ENCODE results near the gene WDFY3.

Gene WDFY3, protein sequence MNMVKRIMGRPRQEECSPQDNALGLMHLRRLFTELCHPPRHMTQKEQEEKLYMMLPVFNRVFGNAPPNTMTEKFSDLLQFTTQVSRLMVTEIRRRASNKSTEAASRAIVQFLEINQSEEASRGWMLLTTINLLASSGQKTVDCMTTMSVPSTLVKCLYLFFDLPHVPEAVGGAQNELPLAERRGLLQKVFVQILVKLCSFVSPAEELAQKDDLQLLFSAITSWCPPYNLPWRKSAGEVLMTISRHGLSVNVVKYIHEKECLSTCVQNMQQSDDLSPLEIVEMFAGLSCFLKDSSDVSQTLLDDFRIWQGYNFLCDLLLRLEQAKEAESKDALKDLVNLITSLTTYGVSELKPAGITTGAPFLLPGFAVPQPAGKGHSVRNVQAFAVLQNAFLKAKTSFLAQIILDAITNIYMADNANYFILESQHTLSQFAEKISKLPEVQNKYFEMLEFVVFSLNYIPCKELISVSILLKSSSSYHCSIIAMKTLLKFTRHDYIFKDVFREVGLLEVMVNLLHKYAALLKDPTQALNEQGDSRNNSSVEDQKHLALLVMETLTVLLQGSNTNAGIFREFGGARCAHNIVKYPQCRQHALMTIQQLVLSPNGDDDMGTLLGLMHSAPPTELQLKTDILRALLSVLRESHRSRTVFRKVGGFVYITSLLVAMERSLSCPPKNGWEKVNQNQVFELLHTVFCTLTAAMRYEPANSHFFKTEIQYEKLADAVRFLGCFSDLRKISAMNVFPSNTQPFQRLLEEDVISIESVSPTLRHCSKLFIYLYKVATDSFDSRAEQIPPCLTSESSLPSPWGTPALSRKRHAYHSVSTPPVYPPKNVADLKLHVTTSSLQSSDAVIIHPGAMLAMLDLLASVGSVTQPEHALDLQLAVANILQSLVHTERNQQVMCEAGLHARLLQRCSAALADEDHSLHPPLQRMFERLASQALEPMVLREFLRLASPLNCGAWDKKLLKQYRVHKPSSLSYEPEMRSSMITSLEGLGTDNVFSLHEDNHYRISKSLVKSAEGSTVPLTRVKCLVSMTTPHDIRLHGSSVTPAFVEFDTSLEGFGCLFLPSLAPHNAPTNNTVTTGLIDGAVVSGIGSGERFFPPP (N-terminal part only)

DNA sequence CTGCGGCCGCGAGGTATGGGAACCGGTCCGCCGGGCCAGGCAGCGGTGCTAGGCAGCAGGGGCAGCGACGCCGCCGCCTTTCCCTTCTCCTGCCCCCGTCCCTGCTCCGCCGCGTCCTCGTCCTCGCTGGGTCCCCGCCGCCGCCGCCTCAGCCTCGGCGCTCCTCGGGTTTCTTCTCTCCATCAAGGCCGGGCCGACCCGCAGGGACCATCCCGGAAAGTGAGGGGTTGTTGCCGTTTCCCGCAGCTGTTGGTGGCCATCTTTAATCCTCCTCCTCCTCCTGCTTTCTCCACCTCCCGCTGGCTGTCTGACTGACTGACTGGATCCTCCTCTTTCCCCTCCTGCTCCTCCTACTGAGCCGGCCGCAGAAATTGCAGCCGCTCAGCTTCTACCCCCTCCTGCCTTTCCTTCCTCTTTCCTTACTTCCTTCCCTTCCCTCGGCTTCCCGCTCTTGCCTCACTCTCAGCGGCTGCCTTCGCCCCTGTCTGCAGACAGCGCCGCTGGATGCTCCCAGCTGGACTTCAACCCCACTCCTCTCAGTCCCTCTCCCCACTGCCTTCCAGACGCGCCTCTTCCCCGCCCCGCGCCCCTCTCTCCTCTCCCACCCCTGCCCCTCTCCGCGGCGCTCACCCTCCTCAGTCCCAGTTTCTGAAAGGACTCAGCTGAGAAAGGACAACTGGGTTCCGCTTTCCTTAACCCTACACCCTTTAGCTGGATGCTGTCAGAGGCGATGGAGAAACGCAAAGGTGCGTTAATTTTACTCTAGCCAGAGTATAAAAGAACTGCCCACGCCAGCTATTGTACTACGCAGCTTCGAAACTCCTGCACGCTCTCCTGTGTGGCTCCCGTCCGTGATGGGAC is at the start of gene WDFY3:
Gene WDFY3, minus strand, starts transcription at position 309 of the 861 bp plus-strand sequence. CDS start 106,099 bp downstream, outside the sequence.
- DNase-seq, result peak; percentile 10

DNA sequence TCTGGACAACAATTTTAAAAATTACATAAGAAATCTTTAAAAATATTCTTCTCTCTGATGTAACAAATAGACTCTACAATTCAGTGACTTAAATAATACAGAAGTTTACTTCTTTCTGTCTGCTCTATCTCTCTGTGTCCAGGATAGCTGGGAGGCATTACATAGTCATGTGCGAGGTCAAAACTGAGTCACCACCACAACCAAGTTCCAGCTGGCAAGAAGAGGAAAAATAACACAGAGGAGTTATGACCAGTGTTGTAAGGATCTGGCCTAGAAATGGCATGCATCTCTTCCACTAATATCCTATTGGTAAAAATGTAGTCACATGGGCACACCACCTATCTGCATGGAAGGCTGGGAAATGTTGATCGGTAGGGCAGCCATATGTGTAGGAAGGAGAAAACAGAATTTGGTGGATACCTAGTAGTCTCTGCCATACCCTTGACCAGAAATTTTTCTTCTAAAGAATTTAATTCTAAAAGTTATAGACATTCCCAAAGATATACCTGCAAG is 39.4 kb upstream of the WDFY3 start:
- no peak for DNase-seq

DNA sequence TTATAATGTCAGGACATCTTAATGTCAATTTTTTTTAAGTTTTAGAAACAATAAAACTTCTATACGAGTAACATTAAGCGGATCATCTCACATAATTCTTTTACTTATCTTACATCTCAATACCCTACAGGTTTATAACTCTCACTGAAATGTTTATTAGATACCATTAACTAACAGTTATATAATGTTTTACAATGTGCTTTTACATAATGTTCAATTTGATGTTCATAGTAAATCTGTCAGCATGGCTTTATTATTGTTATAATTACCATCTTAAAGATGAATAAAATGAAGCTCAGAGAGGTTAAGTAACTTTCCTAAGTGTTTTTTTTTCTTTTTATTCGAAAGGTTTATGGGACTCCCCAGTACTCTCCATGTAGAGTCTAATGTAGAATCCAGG is 33.9 kb upstream of the WDFY3 start:
- no peak for DNase-seq

DNA sequence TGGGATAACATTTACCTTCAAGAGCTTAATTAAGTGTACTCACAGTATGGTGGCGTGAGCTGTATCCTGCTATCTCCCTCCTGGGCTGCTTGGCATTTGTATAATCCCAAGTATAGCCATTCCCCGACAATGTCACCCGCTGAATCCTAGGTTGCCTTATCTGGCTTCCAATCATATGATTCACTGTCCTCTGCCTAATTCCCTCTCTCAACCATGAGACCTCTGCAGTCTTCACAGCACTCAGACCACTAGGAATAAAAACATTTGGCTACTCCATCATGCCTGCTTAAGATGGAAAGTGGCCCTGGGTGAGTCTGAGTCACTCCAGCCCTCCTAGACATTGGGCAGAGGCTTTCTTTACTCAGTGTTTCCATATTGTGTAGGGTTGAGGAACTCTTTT is 28.9 kb upstream of the WDFY3 start:
- DNase-seq, result no peak

DNA sequence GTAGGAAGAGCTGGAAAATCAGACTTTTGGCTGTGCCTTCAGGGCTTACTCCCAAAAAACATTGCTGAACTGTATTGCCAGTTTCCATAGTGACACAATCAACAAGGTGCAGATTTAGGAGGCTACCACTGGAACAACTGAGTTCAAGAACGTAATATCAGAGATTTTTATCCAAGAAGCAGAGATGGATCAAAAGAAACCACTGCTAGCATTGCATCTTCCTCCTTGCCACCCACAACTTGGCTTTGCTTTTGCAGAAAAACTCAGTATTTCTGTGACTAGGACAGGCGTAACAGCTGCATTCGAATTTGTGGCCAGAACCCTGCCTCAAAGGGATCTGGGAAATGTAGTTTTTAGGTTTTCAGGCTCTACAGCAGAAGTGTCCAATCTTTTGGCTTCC is 27.8 kb upstream of the WDFY3 start:
- no peak for DNase-seq

- no peak for DNase-seq
Measured at GRCh38 chr4:84985952-84986351, 19.5 kb upstream of the WDFY3 start.

GRCh38 chr4:84977396-84977795 is 10.9 kb upstream of the WDFY3 start:
- DNase-seq, result no peak

GRCh38 chr4:84973856-84974255 is 7.4 kb upstream of the WDFY3 start:
- no peak for DNase-seq

DNA sequence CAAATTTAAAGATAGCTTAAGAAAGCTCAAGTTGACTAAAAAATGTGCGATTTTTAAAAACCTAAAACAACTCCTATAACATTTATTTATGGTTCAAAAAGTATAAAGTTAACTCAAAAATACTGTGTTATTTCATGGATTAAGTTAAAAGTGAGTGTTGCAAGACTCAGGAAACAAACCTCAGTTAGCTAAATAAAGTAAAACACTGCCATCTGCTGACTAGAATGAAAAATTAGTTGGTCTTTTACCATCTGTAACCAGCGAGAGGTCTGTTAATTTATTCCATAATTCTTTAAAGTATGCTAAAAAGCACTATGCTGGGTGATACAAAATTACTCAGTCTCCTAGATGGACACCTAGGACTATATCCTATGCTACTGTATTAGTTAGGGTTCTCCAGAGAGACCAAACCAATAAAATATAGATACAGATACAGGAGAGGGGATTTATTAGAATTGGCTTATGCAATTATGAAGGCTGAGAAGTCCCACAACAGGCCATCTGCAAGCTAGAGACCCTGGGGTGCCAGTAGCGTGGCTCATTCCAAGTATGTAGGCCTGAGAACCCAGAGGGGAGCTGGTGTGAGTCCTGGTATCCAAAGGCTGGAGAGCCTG is 4.9 kb upstream of the WDFY3 start:
- DNase-seq, result no peak

GRCh38 chr4:84968925-84969324 is 2.4 kb upstream of the WDFY3 start:
- DNase-seq, result no peak

GRCh38 chr4:84967243-84967690 is 777 bp upstream of the WDFY3 start:
- DNase-seq, result no peak

DNA sequence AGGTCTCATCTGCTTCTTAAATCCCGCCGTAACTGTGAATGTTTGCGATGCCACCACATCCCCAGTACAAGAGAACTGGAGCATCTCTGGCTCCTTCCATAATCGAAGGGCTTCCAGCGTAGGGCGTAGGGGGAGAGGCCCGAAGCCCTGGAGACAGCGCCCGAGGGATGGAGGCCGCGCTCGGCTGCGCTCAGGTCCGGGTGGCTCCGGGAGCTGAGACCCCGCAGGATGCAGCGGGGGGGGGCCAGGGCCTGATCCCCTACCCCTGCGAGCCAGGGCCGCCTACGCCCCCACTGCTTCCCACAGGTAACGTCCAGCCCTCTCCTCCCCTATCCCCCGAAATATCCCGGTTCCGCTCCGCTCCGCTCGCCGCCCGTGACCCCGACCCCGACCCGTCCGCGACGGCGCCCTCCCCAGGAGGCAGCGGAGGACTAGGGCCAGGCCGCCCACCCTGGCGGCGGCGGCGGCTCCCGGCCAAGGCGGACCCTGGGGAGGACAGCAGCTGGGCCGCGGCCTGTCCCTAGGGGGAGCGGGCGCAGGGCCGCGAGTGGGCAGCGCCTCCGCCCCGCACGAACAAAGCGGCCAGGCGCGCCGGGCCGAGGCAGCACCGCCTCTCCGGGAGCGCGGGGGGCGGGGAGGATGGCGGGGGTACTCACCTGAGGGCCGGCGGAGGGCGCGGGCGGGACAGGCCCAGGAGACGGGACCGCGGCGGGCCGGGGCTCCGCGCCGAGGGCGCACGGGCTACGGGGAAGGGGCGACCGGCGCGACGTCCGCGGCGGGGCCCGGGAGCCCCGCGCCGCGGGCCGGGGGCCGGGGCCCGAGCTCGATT is 723 bp downstream of the WDFY3 start:
- DNase-seq, result no peak

- DNase-seq, result no peak
Measured at GRCh38 chr4:84964995-84965552, 1.4 kb downstream of the WDFY3 start.

GRCh38 chr4:84962102-84962501 is 4.4 kb downstream of the WDFY3 start:
- no peak for DNase-seq

DNA sequence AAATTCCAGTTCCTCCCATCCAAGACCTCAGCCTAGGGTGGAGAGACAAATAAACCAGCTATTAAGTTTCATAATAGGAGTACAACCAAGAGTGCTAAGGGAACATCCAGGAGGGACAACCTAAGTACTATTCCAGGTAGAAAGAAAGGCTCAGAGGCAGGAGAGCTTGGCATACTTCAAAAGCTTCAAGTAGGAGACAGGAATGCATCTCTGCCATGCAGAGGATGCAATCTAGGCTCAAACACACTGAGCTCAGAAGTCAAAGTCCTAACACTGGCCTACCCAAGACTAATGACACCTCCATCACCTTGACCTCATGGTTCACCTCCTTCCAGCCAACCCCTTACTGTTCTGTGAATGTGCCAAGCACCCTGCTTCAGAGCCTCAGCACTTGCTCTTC is 8.1 kb downstream of the WDFY3 start:
- no peak for DNase-seq

DNA sequence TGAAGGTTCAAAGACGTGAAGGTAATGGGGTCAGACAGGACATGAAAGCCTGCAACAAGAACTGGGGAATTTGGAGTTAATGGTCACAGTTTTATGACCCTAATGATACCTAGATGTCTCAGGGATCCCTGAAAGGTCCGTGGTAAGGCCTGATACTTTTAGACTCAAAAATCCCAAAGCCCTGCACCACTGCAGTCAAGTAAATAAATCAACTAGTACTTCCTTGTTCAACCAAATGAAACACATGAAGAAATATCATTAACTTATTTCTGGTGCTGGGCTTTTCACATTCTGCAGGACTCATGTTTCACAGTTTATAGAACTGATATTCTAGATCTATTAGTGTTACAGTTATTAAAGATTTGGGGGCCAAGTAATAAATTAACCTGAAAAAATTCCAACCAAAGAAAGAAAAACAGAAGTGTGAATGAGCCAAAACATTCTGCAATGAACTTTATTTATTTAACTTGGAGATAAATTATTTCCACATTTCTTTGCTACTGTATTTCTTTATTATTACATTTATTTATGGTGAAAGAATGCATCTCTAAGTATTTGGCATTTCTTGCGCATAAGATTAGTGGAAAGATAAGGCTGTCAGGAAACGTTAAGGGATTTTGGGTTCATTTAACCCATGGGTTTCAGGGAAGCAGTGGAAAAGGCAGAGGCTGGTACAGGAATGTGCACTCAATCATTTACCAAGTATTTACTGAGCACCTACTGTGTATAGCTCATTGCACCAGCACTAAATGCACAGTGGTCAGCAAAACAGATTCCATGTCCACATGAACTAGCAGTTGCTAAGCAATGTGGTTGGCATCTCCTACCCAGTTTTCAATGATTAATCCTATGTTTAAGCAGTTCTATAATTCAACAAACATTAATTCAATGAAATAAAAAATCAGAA is 8.7 kb downstream of the WDFY3 start:
- no peak for DNase-seq

DNA sequence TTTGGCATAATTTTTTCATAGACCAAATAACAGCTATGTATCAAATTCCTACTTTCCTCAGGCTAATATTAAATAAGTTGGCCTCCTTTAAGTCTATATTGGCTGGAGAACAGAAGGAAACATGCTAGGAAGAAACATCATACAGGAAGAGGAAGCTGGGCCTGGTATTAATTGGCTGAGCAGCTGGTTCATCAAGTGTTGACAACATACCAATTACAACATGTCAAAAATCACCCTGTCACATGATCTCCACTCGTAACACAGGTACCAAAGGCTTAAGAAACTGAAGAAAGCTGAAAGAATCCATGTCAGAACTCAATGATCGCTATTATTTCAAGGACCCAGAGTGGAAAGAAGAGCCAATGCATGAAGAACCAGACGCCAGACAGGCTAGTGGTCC is 10.5 kb downstream of the WDFY3 start:
- no peak for DNase-seq

DNA sequence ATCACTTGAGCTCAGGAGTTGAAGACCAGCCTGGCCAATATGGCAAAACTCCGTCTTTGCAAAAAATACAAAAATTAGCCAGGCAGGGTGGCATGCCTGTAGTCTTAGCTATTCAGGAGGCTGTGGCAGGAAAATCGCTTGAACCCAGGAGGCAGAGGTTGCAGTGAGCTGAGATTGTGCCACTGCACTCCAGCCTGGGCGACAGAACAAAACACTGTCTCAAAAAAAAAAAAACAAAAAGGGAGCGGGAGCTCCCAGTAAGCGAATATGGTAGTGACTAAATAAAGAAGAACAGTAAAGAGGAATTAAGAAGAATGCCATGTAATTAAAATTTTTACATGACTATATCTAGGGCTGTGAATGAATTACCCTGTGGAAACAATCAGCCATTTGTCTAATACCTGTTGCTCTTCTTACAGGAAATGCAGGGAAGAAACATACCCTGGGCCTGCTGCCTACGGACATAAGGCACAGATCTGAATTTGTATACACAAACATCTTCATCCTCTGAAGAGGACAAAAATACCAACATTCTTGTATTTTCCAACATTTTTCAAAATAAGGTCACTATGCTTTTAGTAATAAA is 11.4 kb downstream of the WDFY3 start:
- DNase-seq, result no peak

DNA sequence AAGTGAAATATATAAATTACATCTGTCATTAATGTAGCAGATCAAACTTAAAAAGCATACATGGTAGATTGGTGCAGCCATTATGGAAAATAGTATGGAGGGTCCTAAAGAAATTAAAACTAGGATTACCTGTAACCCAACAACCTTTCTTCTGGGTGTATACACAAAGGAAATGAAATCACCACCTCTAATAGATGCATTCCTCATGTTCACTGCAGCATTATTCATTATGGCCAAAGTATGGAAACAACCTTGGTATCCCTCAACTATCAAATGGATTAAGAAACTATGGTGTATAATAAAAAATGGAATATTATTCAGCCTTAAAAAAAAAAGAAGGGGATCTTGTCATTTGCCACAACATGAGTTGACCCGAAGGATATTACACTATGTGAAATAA is 13.7 kb downstream of the WDFY3 start:
- DNase-seq, result no peak

Measured in stimulated activated CD4-positive, alpha-beta T cell treated with anti-CD3 and anti-CD28 coated beads, Interleukin-1b, Interleukin-23, amount 100 ng/mL, for 48 hours (primary cell).